Activated naive CD4-positive, alpha-beta T cell treated with anti-CD3 and anti-CD28 coated beads, Interleukin-2, amount 10 ng/mL, durations not matched to agents 7 days and 5 days (primary cell): ENCODE data around the gene FMN2.

Experiments
- CTCF ChIA-PET: fragments of 350-600 bp; sonication (Branson Sonifier 250); formaldehyde crosslinking; loops from one replicate; lab custom pipeline; 2021; ENCODE audit warnings: antibody characterized with exemption; lab: Charles Lee
- DNase-seq: peaks from one replicate; pipeline ENCODE4 v3.0.0-alpha.2; 2020
- H3K27ac Mint-ChIP-seq: one replicate; pipeline ENCODE4 v1.8.0; 2021; ENCODE audit warnings: mild to moderate bottlenecking, moderate library complexity, mixed read lengths
- H3K27me3 Mint-ChIP-seq: one replicate; pipeline ENCODE4 v1.8.0; 2021; ENCODE audit warnings: mild to moderate bottlenecking, mixed read lengths
- H3K36me3 Mint-ChIP-seq: one replicate; pipeline ENCODE4 v1.8.0; 2021; ENCODE audit warnings: mixed read lengths
- H3K4me1 Mint-ChIP-seq: one replicate; pipeline ENCODE4 v1.8.0; 2021; ENCODE audit warnings: mixed read lengths
- H3K4me3 Mint-ChIP-seq: one replicate; pipeline ENCODE4 v1.8.0; 2021; ENCODE audit warnings: mild to moderate bottlenecking, moderate library complexity, mixed read lengths
- H3K9me3 Mint-ChIP-seq: one replicate; pipeline ENCODE4 v1.8.0; 2021; ENCODE audit warnings: mixed read lengths

FMN2 gene

GRCh38 chr1:240107058-240107684, 15.5 kb downstream of the FMN2 start:
- no peaks in the 10 kb centered on the region for H3K27me3 Mint-ChIP-seq
- CTCF ChIA-PET, result interaction anchor here (0.6 kb wide), 1 partner anchor 61 kb away, joined by 3 read pairs; no protein-coding TSS in a partner anchor
- no peaks in the 10 kb centered on the region for H3K9me3 Mint-ChIP-seq
- no peaks in the 10 kb centered on the region for H3K36me3 Mint-ChIP-seq
- no peaks in the 10 kb centered on the region for H3K4me1 Mint-ChIP-seq
- H3K27ac Mint-ChIP-seq, result no peak overlapping the region
- DNase-seq, result no peak
- no peak overlapping the region for H3K4me3 Mint-ChIP-seq

GRCh38 chr1:240109130-240109529, 17.4 kb downstream of the FMN2 start:
- CTCF ChIA-PET, result no interaction called here
- H3K27ac Mint-ChIP-seq, result no peak overlapping the region

GRCh38 chr1:240109920-240110636, 18.4 kb downstream of the FMN2 start:
- H3K4me3 Mint-ChIP-seq, result no peak overlapping the region
- DNase-seq, result no peak

More at GRCh38 chr1:240109130-240109529, 17.4 kb downstream of the FMN2 start:
- no peaks in the 10 kb centered on the region for H3K27me3 Mint-ChIP-seq
- H3K9me3 Mint-ChIP-seq, result no peaks in the 10 kb centered on the region
- no peak for DNase-seq
- H3K4me3 Mint-ChIP-seq, result no peak overlapping the region
- no peaks in the 10 kb centered on the region for H3K4me1 Mint-ChIP-seq
- H3K36me3 Mint-ChIP-seq, result no peaks in the 10 kb centered on the region

GRCh38 chr1:240111558-240111957, 19.9 kb downstream of the FMN2 start:
- Mint-ChIP-seq H3K4me1 (no peaks in the 10 kb centered on the region), H3K27ac (no peak overlapping the region), H3K27me3 (no peaks in the 10 kb centered on the region), H3K9me3 (no peaks in the 10 kb centered on the region), H3K4me3 (no peak overlapping the region), H3K36me3 (no peaks in the 10 kb centered on the region)
- CTCF ChIA-PET, result no interaction called here
- no peak for DNase-seq

More at GRCh38 chr1:240109920-240110636, 18.4 kb downstream of the FMN2 start:
- Mint-ChIP-seq H3K36me3 (no peaks in the 10 kb centered on the region), H3K9me3 (no peaks in the 10 kb centered on the region), H3K27ac (no peak overlapping the region), H3K4me1 (no peaks in the 10 kb centered on the region), H3K27me3 (no peaks in the 10 kb centered on the region)
- CTCF ChIA-PET, result no interaction called here

GRCh38 chr1:240114222-240114621, 22.5 kb downstream of the FMN2 start:
- DNase-seq, result no peak
- H3K9me3 Mint-ChIP-seq, result no peaks in the 10 kb centered on the region
- no peaks in the 10 kb centered on the region for H3K4me1 Mint-ChIP-seq
- no peaks in the 10 kb centered on the region for H3K36me3 Mint-ChIP-seq
- H3K27ac Mint-ChIP-seq, result no peak overlapping the region
- CTCF ChIA-PET, result no interaction called here
- H3K27me3 Mint-ChIP-seq, result no peaks in the 10 kb centered on the region
- H3K4me3 Mint-ChIP-seq, result no peak overlapping the region

- no peak for DNase-seq
- H3K36me3 Mint-ChIP-seq, result no peaks in the 10 kb centered on the region
- H3K4me3 Mint-ChIP-seq, result no peak overlapping the region
- no peak overlapping the region for H3K27ac Mint-ChIP-seq
- H3K4me1 Mint-ChIP-seq, result no peaks in the 10 kb centered on the region
- CTCF ChIA-PET, result interaction anchor here (1.1 kb wide), 1 partner anchor 15 kb away, joined by 3 read pairs; no protein-coding TSS in a partner anchor
- no peaks in the 10 kb centered on the region for H3K9me3 Mint-ChIP-seq
- no peaks in the 10 kb centered on the region for H3K27me3 Mint-ChIP-seq
Measured at GRCh38 chr1:240115831-240116230, 24.1 kb downstream of the FMN2 start.

- Mint-ChIP-seq H3K4me3 (no peak overlapping the region), H3K4me1 (no peaks in the 10 kb centered on the region), H3K27ac (no peak overlapping the region), H3K27me3 (no peaks in the 10 kb centered on the region), H3K36me3 (no peaks in the 10 kb centered on the region), H3K9me3 (no peaks in the 10 kb centered on the region)
- no peak for DNase-seq
- CTCF ChIA-PET, result interaction anchor here (1.1 kb wide), 1 partner anchor 14 kb away, joined by 3 read pairs; no protein-coding TSS in a partner anchor
Measured at GRCh38 chr1:240116831-240117769, 25.4 kb downstream of the FMN2 start.

- Mint-ChIP-seq H3K36me3 (no peaks in the 10 kb centered on the region), H3K27me3 (no peaks in the 10 kb centered on the region), H3K4me3 (no peak overlapping the region), H3K4me1 (no peaks in the 10 kb centered on the region), H3K27ac (no peak overlapping the region), H3K9me3 (no peaks in the 10 kb centered on the region)
- CTCF ChIA-PET, result no interaction called here
- DNase-seq, result no peak
Measured at GRCh38 chr1:240117930-240118329, 26.2 kb downstream of the FMN2 start.

GRCh38 chr1:240122639-240123613, 31.2 kb downstream of the FMN2 start:
- Mint-ChIP-seq H3K27me3 (no peaks in the 10 kb centered on the region), H3K36me3 (no peaks in the 10 kb centered on the region), H3K4me3 (no peak overlapping the region), H3K27ac (no peak overlapping the region), H3K4me1 (no peaks in the 10 kb centered on the region), H3K9me3 (no peaks in the 10 kb centered on the region)
- CTCF ChIA-PET, result interaction anchor here (0.6 kb wide), 1 partner anchor 467 kb away, joined by 3 read pairs; no protein-coding TSS in a partner anchor
- DNase-seq, result no peak

GRCh38 chr1:240126821-240127220, 35.1 kb downstream of the FMN2 start:
- no peak overlapping the region for H3K27ac Mint-ChIP-seq
- H3K36me3 Mint-ChIP-seq, result no peaks in the 10 kb centered on the region
- no peaks in the 10 kb centered on the region for H3K9me3 Mint-ChIP-seq
- DNase-seq, result no peak
- CTCF ChIA-PET, result no interaction called here
- H3K27me3 Mint-ChIP-seq, result no peaks in the 10 kb centered on the region
- no peaks in the 10 kb centered on the region for H3K4me1 Mint-ChIP-seq
- no peak overlapping the region for H3K4me3 Mint-ChIP-seq

- no peaks in the 10 kb centered on the region for H3K9me3 Mint-ChIP-seq
- CTCF ChIA-PET, result interaction anchor here (1.4 kb wide), 1 partner anchor 21 kb away, joined by 5 read pairs; no protein-coding TSS in a partner anchor
- H3K4me1 Mint-ChIP-seq, result no peaks in the 10 kb centered on the region
- no peaks in the 10 kb centered on the region for H3K27me3 Mint-ChIP-seq
- H3K4me3 Mint-ChIP-seq, result no peak overlapping the region
- no peaks in the 10 kb centered on the region for H3K36me3 Mint-ChIP-seq
- no peak overlapping the region for H3K27ac Mint-ChIP-seq
- DNase-seq, result no peak
Measured at GRCh38 chr1:240128366-240128765, 36.7 kb downstream of the FMN2 start.

- DNase-seq, result no peak
- no peaks in the 10 kb centered on the region for H3K27me3 Mint-ChIP-seq
- H3K4me3 Mint-ChIP-seq, result no peak overlapping the region
- H3K4me1 Mint-ChIP-seq, result no peaks in the 10 kb centered on the region
- CTCF ChIA-PET, result no interaction called here
- no peak overlapping the region for H3K27ac Mint-ChIP-seq
- no peaks in the 10 kb centered on the region for H3K9me3 Mint-ChIP-seq
- no peaks in the 10 kb centered on the region for H3K36me3 Mint-ChIP-seq
Measured at GRCh38 chr1:240134113-240134512, 42.4 kb downstream of the FMN2 start.

GRCh38 chr1:240134596-240134995, 42.9 kb downstream of the FMN2 start:
- H3K9me3 Mint-ChIP-seq, result no peaks in the 10 kb centered on the region
- H3K4me1 Mint-ChIP-seq, result no peaks in the 10 kb centered on the region
- no peak overlapping the region for H3K27ac Mint-ChIP-seq
- no peaks in the 10 kb centered on the region for H3K27me3 Mint-ChIP-seq
- no peak for DNase-seq
- H3K36me3 Mint-ChIP-seq, result no peaks in the 10 kb centered on the region
- CTCF ChIA-PET, result no interaction called here
- no peak overlapping the region for H3K4me3 Mint-ChIP-seq
